GM19455 (cell line): Measurements from ENCODE around the gene GON4L.
A peak's percentile ranks its signal among the peaks of the same experiment; 100 is the strongest.
"Not testable (repeated sequence)": the region's sequence is repeated elsewhere in the genome, so short reads cannot be mapped to it uniquely, and the experiment has no call there.

Experiments used
- ATAC-seq: cut with Tn5 transposase; IDR thresholded peaks from one replicate; pipeline ENCODE4 v1.9.1; 2021; ENCODE audit not compliant: unreplicated experiment

GON4L gene

DNA sequence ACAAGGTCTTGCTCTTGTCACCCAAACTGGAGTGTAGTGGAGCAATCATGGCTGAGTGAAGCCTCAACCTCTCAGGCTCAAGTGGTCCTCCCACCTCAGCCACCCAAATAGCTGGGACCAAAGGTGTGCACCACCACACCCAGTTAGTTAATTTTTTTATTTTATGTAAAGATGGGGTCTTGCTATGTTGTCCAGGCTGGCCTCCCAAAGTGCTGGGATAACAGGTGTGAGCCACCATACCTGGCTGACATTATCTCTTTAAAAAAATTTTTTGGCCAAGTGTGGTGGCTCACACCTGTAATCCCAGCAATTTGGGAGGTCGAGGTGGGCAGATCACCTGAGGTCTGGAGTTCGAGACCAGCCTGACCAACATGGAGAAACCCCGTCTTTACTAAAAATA, 98.0 kb downstream of the GON4L start:
- ATAC-seq: not testable (repeated sequence)

DNA sequence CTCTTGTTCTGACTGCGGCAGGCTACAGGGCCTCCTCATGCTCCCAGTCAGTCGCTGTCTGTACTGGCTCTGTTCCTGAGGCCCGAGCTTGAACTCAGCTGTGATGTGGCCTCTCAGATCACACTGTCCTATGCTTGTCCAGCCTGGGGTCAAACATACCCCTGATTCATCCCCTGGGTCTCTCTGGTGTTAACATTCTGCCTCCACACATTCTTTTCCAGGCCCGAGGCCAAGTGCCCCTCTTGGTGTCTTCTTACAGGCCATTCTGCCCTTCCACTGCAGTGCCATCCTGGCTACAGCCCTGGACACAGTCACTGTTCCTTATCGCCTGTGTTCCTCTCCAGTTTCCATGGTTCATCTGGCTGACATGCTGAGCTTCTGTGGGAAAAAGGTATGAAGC, 108.9 kb downstream of the GON4L start:
- ATAC-seq: not testable (repeated sequence)

DNA sequence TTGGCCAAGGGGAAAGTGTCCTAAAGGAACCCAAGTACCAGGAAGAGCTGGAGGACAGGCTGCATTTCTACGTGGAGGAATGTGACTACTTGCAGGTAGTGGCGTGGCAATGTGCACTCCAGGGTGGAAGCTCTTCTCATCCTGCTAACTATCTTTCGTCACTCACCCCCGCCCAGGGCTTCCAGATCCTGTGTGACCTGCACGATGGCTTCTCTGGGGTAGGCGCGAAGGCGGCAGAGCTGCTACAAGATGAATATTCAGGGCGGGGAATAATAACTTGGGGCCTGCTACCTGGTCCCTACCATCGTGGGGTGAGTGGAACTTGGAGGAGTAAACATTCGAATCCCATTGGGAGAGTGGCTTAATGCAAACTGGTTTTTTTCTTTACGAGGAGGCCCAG, 109.4 kb downstream of the GON4L start:
- ATAC-seq: not testable (repeated sequence)

DNA sequence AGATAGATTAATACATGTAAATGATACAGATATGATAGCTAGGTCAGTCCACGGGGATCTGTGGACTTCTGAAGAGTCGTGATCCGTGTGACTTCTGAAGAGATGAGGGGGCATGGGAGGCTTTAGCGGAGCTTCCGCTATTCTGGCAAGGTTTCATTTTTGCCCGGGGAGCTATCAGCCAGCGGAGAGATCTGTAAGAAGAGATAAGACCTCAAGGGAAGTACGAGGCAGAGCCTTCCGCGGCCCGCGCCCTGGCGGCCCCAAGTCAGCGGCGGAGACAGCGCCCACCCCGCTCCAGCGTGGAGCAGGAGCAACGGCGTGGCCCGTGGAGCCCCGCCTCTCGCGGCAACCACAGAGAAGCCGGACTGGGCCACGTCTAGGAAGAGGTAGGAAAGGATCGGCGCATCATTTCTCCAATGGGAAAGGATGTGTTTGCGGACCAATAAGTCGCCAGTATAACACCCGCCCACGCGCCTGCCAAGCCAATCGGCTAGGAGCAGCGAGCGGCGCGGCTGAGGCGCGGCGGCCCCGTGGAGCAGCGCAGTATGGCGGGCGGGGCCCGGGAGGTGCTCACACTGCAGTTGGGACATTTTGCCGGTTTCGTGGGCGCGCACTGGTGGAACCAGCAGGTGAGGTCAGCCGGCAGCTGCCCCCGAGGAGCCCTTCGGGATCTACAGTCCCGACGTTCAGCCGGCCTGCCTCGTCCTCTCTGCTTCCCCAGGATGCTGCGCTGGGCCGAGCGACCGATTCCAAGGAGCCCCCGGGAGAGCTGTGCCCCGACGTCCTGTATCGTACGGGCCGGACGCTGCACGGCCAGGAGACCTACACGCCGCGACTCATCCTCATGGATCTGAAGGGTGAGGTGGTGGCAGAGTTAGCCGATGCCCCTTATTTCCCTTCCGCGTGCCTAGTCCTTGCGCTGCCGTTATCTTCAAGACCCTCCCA, 111.5 kb downstream of the GON4L start:
- peak; percentile 90 for ATAC-seq

DNA sequence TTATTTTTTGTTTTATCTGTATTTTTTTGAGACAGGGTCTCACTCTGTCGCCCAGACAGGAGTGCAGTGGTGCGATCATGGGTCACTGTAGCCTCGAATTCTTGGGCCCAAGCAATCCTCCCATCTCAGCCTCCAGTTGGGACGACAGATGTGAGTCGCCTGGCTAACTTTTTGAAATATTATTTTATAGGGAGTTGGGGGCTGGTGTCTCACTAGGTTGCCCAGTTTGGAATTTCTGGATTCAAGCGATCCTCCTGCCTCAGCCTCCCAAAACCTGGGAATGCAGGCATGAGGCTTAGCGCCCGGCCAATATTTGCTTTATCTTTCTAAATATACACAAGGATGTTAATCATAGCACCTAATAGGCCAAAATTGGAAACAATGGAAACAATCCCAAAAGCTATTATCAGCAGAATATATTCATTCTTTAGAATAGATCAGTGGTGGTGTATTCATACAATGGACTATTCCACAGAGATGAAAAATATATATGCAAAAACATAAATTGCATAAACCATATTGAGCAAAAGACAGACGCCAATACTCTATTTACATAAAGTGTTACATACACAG, 112.2 kb downstream of the GON4L start:
- no peak for ATAC-seq

DNA sequence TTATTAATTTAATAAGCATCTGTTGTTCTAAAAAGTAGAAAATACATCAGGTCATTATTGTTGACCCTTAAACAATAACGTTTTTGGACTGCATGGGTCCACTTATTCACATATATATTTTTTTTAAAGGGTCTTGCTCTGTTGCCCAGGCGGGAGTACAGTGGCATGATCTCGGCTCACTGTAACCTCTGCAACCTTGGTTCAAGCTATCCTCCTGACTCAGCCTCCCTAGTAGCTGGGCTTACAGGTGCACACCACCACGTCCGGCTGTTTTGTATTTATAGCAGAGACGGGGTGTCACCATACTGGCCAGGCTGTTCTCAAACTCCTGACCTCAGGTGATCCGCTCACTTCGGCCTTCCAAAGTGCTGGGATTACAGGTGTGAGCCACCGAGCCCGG, 115.1 kb downstream of the GON4L start:
- ATAC-seq: no peak

DNA sequence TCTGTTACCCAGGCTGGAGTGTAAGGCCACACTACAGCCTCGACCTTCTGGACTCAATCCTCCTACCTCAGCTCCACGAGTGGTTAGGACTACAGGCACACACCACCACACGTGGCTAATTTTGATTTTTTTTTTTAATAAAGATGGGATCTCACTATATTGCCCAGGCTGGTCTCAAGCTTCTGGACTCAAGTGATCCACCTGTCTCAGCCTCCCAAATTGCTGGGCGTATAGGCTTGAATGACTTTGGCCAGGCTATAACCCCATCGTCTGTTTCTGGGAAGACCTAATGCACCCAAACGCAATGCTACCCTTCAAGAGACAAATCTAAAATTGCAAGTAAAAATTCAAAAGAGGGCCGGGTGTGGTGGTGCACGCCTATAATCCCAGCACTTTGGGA, 116.0 kb downstream of the GON4L start:
- no peak for ATAC-seq

DNA sequence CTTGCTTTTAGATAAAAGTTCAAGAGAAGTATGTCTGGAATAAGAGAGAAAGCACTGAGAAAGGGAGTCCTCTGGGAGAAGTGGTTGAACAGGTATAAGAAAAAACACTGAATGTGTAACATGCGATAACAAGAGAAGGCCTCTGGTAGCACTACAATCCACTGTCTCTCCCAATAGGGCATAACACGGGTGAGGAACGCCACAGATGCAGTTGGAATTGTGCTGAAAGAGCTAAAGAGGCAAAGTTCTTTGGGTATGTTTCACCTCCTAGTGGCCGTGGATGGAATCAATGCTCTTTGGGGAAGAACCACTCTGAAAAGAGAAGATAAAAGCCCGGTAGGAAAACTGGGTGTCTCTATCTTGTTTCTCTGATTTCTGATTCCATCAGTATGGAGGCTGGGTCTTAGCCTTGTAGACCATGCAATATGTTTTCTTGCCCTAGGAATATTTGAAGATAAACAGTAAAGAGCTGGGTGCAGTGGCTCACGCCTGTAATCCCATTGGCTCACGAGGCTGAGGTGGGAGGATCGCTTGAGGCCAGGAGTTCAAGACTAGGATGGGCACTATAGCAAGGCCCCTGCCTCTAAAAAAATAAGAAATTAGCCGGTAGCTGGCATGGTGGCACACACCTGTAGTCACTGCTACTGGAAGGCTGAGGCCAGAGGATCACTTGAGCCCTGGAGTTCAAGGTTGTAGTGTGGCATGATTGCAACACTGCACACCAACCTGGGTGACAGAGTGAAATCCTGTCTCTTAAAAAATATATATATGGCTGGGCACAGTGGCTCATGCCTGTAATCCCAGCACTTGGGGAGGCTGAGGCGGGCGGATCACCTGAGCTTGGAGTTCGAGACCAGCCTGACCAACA, 127.7 kb downstream of the GON4L start:
- no peak for ATAC-seq

DNA sequence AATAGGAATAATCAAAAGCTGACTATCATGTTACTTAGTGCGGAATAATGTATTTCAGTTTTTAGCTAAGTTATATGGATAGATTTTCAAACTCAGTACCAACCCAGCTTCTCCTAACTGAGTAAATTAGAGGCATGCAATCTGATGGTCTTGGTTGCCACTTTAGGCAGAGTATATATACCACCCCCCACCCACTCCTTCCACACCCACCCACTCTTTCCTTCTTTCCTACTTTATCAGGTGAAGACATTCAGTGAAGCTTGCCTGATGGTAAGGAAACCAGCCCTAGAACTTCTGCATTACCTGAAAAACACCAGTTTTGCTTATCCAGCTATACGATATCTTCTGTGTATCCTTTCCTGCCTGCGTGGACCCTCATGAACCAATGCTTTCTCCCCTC, 131.9 kb downstream of the GON4L start:
- no peak for ATAC-seq

DNA sequence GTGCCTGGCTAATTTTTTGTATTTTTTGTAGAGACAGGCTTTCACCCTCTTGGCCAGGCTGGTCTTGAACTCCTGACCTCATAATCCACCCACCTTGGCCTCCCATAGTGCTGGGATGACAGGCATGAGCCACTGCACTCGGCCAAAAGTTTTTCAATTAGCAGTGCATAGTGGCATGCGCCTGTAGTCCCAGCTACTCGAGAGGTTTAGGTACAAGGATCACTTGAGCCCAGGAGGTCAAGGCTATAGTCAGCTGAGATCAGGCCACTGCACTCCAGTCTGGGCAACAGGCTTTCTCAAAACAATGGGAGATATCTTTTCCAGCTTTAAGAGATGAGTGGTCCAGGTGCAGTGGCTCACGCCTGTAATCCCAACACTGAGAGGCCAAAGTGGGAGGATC, 137.3 kb downstream of the GON4L start:
- ATAC-seq: no peak

DNA sequence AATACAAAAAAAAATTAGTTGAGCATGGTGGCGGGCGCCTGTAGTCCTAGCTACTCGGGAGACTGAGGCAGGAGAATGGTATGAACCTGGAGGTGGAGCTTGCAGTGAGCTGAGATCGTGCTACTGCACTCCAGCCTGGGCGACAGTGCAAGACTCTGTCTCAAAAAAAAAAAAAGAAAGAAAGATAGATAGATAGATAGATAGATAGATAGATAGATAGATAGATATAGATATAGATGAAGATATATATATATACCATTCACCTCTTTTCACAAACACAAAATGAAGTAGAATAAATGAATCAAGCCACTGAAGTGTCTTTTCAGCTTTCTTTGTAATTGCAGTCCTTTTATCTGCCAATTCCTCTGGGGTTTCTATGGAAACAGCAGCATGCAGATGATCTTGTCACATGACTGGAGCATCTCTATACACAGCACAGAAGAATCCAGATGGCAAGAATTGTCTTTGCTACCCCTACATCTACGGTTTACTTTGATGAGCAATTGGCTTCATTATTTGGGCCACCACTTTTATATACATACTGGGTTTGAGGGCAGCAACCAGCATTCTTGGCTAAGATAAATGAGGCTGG, 138.4 kb downstream of the GON4L start:
- not testable (repeated sequence) for ATAC-seq

DNA sequence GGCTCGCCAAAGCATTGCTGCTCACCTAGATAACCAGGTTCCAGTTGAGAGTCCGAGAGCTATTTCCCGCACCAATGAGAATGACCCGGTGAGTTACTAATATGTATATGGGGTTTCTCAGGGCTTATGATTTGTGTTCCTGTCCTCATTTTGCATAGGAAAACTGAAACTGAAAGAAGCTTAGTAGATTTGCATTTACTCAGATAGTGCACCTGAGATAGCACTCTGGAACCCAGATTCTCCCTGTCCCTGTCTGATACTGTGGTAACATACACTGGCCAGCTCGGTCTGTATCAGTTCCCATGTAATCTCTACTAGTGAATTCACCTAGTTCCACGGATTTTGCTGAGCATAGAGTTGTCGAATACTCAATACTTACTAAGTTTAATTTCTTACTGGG, 140.0 kb downstream of the GON4L start:
- ATAC-seq: peak; percentile 68

DNA sequence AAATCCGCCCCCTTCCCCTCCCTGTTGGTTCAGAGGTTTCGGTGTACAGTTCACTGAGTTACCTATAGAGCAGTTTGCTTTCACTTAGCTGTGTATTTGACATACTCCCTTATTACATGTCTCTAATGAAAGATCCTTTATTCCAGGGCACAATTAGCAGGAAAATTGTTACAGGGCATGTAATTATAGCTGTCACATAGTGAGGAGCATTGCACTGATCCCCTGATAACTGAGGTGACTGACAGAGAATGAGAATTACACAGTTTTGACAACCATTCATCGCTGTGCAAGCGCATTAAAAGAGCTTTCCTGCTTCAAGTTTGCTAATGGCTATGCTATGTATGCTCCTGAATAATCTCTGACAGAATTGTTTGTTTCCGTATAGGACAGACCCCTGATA, 141.2 kb downstream of the GON4L start:
- no peak for ATAC-seq

DNA sequence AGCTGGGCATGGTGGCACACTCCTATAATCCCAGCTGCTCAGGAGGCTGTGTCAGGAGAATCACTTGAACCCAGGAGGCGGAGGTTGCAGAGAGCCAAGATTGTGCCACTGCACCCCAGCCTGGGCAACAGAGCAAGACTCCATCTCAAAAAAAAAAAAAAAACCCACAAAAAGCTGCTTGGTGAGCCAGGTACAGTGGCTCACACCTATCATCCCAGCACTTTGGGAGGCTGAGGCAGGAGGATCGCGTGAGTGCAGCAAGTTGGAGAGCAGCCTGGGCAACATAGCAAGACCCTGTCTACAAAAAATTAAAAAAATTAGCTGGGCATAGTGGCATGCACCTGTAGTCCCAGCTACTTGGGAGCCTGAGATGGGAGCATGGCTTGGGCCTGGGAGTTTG, 142.0 kb downstream of the GON4L start:
- not testable (repeated sequence) for ATAC-seq

DNA sequence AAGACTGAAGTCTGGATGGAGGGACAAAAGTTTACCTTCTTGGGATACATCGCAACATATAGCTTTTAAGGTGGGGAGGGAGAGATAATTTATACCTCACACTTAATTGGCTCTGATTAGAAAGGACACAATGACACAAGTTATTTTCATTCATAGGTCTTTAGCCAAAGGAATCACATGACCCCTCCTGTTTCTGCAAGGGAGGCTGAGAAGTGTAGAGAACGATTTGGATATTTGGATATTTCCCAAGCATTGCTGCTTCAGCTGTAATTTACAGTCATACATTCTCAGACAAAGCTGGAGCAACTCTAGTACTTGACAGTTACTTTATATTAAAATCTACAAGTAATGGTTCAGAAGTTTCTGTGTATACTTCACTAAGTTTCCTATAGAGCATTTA, 143.9 kb downstream of the GON4L start:
- ATAC-seq: no peak

DNA sequence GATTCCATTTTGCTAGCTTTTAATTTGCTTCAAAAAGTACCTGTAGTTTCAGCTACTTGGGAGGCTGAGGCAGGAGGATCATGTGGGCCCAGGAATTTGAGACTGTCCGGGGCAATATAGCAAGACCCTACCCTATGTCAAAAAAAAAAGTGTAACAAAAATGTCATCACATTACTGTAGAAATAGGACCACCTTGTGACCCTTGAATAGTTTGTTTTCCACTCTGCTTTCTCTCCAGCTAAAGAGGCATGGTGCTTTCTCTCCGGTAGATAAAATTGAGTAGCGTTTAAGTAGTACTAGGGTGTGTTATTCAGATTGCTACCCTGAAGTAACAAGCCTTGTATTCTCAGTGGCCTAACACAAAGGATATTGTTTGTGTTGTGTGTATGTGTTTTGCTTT, 144.4 kb downstream of the GON4L start:
- ATAC-seq: not testable (repeated sequence)

DNA sequence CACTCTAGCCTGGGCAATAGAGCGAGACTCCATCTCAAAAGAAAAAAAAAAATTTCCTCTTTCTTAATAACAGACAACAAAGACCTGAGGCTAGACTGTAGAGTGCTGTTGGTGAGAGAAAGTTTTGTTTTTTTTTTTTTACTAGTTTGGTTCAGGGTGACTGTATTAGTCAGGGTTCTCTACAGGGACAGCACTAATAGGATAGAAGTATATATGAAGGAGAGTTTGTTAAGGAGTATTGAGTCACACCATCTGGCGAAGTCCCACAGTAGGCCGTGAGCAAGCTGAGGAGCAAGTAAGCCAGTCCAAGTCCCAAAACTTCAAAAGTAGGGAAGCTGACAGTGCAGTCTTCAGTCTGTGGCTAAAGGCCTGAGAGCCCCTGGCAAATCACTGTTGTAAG, 145.6 kb downstream of the GON4L start:
- not testable (repeated sequence) for ATAC-seq

DNA sequence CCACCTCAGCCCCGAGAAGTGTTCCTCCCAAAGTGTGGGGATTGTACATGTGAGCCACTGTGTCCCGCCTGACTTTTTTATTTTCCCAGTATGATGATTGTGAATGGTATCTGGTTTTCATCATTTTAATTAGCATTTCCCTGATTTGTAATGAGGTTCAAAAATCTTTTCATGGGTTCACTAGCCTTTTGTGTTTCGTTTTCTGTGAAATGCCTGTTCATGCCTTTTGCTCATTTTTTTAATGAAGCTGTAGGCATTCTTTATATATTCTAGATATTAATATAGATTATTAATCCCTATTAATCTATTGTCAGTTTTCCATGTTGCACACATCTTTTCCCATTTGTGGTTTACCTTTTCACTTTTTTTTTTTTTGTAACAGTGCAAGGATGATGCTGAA, 147.6 kb downstream of the GON4L start:
- ATAC-seq: no peak

DNA sequence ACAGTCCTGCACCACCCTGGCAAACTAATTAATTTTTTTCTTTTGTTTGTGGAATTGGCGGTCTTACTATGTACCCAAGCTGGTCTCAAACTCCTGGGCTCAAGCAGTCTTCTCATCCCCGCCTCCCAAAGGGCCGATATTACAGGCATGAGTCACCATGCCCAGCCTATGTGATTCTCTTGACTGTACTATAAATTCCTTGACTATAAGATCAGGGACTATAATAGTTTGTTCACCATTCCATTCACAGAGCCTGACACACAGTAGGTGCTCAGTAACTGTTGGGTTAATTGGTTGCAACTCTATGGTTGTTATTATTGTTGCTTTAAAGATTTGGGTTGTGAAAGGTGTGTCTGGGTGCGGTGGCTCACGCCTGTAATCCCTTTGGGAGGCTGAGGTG, 150.9 kb downstream of the GON4L start:
- no peak for ATAC-seq

DNA sequence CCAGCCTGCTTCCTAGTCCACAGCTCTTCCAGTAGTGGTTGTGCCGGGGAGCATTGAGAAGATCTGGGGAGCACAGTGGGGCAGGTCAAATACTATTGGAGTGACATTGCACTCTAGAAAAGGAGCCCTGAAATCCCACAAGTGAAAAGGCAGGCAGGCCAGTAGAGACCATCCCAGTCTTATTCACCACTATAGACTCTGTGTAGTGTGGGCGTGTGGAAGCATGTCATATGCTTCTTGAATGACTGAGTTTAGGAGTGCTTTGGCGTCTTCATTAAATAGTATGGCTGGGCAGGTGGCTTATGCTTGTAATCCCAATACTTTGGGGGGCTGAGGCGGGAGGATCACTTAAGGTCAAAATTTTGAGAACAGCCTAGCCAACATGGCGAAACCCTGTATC, 152.6 kb downstream of the GON4L start:
- ATAC-seq: not testable (repeated sequence)

DNA sequence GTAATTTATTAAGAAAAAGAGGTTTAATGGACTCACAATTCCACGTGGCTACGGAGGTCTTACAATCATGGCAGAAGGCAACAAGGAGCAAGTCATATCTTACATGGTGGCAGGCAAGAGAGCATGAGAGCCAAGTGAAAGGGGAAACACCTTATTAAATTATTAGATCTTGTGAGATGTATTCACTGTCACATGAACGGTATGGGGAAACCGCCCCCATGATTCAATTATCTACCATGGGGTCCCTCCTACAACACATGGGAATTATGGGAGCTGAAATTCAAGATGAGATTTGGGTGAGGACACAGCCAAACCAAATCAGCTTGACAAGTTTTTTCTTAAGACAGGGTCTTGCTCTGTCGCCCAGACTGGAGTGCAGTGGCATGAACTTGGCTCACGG, 153.8 kb downstream of the GON4L start:
- ATAC-seq: no peak
